PC-3 (cell line): ENCODE data around the gene ZNF681.

ENCODE experiments used
- CTCF ChIP-seq: fragments of 300-600 bp; sonication (generic); conservative IDR thresholded peaks from 2 replicates; pipeline ENCODE4 v1.5.1; 2017; ENCODE audit warnings: antibody characterized with exemption, low read depth, mild to moderate bottlenecking, low read length
- EZH2 ChIP-seq: fragments of 300-600 bp; sonication (generic); IDR thresholded peaks from one replicate; pipeline ENCODE4 v1.6.1; 2017; ENCODE audit warnings: antibody characterized with exemption, mild to moderate bottlenecking, low read length; ENCODE audit not compliant: unreplicated experiment
- EZH2phosphoT487 ChIP-seq: fragments of 300-600 bp; sonication (generic); IDR thresholded peaks from 2 replicates; pipeline ENCODE4 v1.6.1; 2018; ENCODE audit warnings: mild to moderate bottlenecking, antibody characterized with exemption, low read length, borderline replicate concordance

GRCh38 chr19:23788411-23788810 lies 29.7 kb upstream of the ZNF681 start:
- TF ChIP-seq CTCF (no peak), EZH2phosphoT487 (no peak), EZH2 (no peak)
